Stimulated activated naive B cell treated with anti-CD40 and anti-IgM and Interleukin-4, amounts not matched to agents 10 μg/mL and 1 μg/mL and 100 μg/mL, for 72 hours (primary cell): ENCODE measurements around the gene MARK3.
A peak's percentile ranks its signal among the peaks of the same experiment; 100 is the strongest.
"Not testable (repeated sequence)": the region's sequence is repeated elsewhere in the genome, so short reads cannot be mapped to it uniquely, and the experiment has no call there.

Source experiments
- ATAC-seq, 2 donors: fragments of 150-1000 bp; cut with Tn5 transposase; replicated peaks; 2 replicates each; pipeline ENCODE4 v1.10.0; 2021; ENCODE audit warnings: moderate library complexity in 1 of 2
- DNase-seq: peaks from one replicate; pipeline ENCODE4 v3.0.0; 2021
- H3K27ac Mint-ChIP-seq: one replicate; pipeline ENCODE4 v1.8.0; 2022; ENCODE audit warnings: mild to moderate bottlenecking, mixed read lengths
- H3K27me3 Mint-ChIP-seq, 2 donors: one replicate each; pipeline ENCODE4 v1.8.0; 2022; ENCODE audit warnings: mixed read lengths in 2 of 2
- H3K36me3 Mint-ChIP-seq, 2 donors: one replicate each; pipeline ENCODE4 v1.8.0; 2022; ENCODE audit warnings: mixed read lengths in 2 of 2, mild to moderate bottlenecking in 1 of 2
- H3K4me1 Mint-ChIP-seq, 2 donors: one replicate each; pipeline ENCODE4 v1.8.0; 2022; ENCODE audit warnings: mixed read lengths in 2 of 2, mild to moderate bottlenecking in 1 of 2
- H3K4me3 Mint-ChIP-seq, 2 donors: one replicate each; pipeline ENCODE4 v1.8.0; 2022; ENCODE audit warnings: mild to moderate bottlenecking in 2 of 2, mixed read lengths in 2 of 2, moderate library complexity in 1 of 2
- H3K9me3 Mint-ChIP-seq, 2 donors: one replicate each; pipeline ENCODE4 v1.8.0; 2022; ENCODE audit warnings: mixed read lengths in 2 of 2, mild to moderate bottlenecking in 1 of 2

The MARK3 gene

DNA sequence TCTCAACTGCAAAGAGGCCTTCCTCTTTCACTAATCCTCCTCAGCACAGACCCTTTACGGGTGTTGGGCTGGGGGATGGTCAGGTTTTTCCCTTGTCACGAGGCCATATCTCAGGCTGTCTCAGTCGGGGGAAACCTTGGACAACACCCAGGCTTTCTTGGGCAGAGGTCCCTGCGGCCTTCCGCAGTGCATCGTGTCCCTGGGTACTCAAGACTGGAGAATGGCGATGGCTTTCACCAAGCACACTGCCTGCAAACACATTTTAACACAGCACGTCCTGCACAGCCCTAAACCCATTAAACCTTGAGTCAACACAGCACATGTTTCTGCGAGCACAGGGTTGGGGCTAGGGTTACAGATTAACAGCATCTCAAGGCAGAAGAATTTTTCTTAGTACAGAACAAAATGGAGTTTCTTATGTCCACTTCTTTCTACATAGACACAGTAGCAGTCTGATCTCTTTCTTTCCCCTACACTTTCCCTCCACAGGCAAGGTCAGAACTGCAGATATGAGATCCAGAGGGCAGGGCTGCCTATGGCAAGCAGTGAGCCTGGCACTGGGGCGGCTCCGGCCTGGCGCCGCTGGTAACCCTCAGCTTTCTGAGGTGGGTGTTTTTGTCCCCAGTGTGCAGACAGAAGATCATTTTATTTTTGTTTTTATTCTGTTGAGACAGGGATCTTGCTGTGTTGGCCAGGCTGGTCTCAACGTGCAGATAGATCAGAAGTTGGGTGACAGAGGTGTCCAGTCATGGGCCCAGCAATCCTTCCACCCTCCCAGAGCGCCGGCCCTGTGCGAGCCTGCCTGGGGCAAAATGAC is 140.4 kb downstream of the MARK3 start:
- Mint-ChIP-seq H3K27ac (peak overlapping the region; percentile 56), H3K4me1 (peaks cover 36 to 54% of the 10 kb centered on the region in 2 donors), H3K36me3 (peaks cover 10 to 15% of the 10 kb centered on the region in 2 donors)
- H3K9me3 Mint-ChIP-seq, DNase-seq, ATAC-seq, H3K4me3 Mint-ChIP-seq, H3K27me3 Mint-ChIP-seq: not testable (repeated sequence)

DNA sequence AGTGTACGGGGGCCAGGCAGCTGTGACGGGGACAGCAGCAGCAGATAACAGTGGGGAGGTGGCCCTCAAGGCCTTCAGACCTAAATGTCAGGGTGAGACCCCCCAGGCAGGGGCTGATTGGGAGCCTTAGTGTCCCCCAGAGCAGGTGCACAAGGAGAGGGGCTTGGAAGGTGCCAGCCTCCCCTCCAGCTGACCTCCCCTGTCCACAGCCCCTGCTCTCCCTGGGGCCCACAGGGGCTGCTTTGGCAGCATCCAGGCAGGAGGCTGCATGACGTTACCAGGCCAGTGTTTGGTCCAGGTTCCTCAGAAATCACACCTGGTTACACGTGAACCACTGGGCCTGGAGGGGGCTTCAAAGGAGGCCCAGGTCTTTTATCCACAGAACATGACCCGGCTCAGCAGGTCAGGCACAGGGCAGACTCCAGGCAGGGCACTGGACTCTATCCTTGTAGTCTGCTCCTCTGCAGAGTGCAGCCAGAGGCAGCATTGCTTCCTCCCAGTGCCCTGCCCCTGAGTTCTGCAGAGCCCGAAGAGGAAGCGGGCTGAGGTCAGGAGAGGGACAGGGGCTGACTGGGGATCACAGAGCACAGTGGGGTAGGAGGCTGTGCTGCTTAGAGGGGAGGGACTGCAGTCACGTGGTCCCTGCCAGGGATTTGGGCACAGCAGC is 141.2 kb downstream of the MARK3 start:
- peak overlapping the region; percentile 59 for H3K27ac Mint-ChIP-seq
- no peak for ATAC-seq

DNA sequence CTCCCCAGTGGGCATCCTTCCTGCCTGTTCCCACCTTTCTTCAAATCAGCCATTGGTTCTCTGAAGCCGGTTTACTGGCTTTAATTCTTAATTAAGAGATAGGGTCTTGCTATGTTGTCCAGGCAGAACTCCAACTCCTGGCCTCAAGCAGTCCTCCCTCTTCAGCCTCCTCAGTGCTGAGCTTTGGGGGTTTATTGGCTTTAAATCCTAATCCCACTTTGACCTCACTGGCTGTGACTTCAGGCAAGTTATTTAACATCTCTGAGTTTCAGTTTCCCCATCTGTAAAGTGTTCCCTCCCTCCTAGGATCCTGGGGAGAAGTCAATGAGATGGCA is 141.7 kb downstream of the MARK3 start:
- Mint-ChIP-seq H3K4me1 (peaks cover 44 to 66% of the 10 kb centered on the region in 2 donors), H3K27me3 (no peaks in the 10 kb centered on the region), H3K27ac (peak overlapping the region; percentile 96), H3K9me3 (no peaks in the 10 kb centered on the region), H3K4me3 (peak overlapping the region; percentile 94 to 97), H3K36me3 (peaks cover 17 to 20% of the 10 kb centered on the region in 2 donors)
- ATAC-seq, result no peak
- DNase-seq, result no peak

More for the DNA sequence above, 141.2 kb downstream of the MARK3 start:
- Mint-ChIP-seq H3K9me3 (no peaks in the 10 kb centered on the region), H3K36me3 (peaks cover 13 to 16% of the 10 kb centered on the region in 2 donors), H3K4me1 (peaks cover 42 to 61% of the 10 kb centered on the region in 2 donors), H3K4me3 (peak overlapping the region in 1 of 2 donors; percentile 8), H3K27me3 (no peaks in the 10 kb centered on the region)
- DNase-seq, result no peak

DNA sequence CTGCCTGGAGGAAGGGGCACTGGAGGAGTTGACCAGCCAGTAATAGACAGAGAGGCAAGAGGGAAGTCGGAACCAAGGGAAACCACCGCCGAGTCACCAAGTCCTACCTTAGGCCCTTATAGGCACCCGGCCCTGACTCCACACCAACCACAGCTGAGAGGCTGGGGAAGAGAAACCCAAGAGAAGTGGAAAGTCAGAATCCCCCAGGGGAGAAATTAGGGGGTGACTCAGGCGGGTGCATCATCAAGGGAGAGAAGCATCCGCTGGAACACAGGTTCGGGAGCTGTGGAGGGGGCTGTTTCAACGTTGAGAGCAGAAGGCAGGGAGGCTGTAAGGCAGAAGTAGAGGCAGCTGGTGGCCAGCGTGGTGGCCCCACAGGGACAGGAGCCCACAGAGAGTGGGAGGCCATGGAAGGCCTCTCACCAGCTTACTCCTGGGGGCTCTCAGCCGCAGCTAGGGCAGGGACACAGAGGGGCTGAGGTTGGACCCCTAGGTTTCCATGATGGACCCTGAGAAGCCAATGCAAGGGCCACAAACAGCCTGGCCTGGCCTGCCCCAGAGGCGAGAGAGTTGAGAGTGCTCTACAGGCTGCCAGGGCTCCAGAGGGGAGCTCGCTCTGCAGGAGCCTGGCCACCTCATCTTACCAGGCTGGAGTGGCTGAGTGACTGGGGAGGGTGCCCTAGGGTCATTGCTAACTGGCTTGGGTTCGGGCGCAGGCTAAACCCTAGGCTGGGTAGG is 142.4 kb downstream of the MARK3 start:
- peak overlapping the region; percentile 94 to 97 for H3K4me3 Mint-ChIP-seq
- peak overlapping the region; percentile 96 for H3K27ac Mint-ChIP-seq
- H3K36me3 Mint-ChIP-seq, result peaks cover 19 to 20% of the 10 kb centered on the region in 2 donors
- peaks cover 44 to 69% of the 10 kb centered on the region in 2 donors for H3K4me1 Mint-ChIP-seq
- H3K27me3 Mint-ChIP-seq, result no peaks in the 10 kb centered on the region
- peak; percentile 93 for ATAC-seq
- H3K9me3 Mint-ChIP-seq, result no peaks in the 10 kb centered on the region
- DNase-seq, result peak; percentile 92

DNA sequence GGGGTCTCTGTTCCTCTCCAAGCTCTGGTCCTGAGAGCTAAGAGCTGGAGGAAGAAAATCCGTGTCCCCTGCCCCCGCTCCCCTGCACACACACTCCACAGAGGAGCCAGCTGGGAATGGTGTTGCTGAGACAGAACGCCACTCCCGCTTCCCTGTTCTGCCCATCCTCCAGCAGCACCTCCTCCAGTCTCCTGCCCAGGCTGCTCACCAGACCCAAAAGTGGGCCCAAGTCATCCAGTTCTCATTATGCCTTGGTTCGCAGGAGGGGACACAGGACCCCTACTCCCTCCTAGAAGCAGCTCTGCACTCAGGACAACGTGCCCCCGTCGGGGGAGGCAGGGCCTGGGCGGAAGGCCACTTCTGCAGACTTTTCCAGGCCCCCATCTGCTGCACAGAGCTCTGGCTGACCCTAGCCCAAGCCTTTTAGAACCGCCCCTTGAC is 143.0 kb downstream of the MARK3 start:
- no peaks in the 10 kb centered on the region for H3K27me3 Mint-ChIP-seq
- DNase-seq (no peak), ATAC-seq (no peak)
- H3K9me3 Mint-ChIP-seq, result no peaks in the 10 kb centered on the region
- peak overlapping the region; percentile 94 to 97 for H3K4me3 Mint-ChIP-seq
- H3K36me3 Mint-ChIP-seq, result peaks cover 20 to 23% of the 10 kb centered on the region in 2 donors
- peaks cover 44 to 64% of the 10 kb centered on the region in 2 donors for H3K4me1 Mint-ChIP-seq
- H3K27ac Mint-ChIP-seq, result peak overlapping the region; percentile 96

DNA sequence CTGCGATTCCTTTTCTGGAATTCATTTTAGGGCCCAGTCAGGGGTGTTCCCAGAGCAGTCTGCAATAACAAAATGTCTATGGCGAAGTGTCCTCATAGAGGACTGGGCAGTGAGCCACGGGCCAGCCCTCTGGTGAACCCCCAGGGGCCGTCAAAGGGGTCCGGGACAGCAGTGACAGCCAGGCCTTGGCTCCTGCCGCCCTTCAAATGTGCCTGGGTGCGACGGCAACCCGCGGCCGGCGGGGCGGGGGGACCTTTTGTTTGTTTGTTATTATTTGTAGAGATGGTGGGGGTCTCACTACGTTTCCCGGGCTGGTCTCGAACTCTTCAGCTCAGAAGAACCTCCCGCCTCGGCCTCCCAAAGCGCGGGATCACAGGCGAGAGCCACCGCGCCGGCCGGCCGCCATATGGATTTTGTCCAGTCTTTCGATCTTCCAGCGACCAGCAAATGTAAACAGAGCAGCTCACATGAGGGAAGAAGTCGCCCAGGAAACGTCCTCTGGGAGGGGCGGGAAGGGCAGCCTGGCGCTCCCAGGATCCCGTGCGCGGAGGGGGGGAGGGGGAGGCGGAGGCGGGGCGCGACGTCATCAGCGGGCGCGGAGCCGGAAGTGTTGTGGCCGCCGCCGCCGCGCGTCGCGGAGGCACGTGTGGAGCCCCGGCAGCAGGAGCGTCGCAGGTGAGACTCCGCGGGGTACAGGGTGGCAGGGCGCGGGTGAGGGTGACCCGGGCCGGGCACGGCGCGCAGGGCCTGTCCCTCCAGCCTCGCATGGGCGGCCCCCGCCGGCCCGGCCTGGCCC is 143.6 kb downstream of the MARK3 start, which contains the start of gene TRMT61A:
TRMT61A (plus strand) TSS at position 610 of the 796 bp plus-strand sequence. CDS start 783 bp downstream, outside the sequence.
- Mint-ChIP-seq H3K36me3 (peaks cover 20 to 23% of the 10 kb centered on the region in 2 donors), H3K4me3 (peak within 1 kb of the TSS; percentile 94 to 97), H3K27ac (peak within 1 kb of the TSS; percentile 96), H3K9me3 (no peaks in the 10 kb centered on the region), H3K27me3 (no peaks in the 10 kb centered on the region), H3K4me1 (peaks cover 44 to 63% of the 10 kb centered on the region in 2 donors)
- DNase-seq, result peak; percentile 54
- peak; percentile 31 to 41 for ATAC-seq

DNA sequence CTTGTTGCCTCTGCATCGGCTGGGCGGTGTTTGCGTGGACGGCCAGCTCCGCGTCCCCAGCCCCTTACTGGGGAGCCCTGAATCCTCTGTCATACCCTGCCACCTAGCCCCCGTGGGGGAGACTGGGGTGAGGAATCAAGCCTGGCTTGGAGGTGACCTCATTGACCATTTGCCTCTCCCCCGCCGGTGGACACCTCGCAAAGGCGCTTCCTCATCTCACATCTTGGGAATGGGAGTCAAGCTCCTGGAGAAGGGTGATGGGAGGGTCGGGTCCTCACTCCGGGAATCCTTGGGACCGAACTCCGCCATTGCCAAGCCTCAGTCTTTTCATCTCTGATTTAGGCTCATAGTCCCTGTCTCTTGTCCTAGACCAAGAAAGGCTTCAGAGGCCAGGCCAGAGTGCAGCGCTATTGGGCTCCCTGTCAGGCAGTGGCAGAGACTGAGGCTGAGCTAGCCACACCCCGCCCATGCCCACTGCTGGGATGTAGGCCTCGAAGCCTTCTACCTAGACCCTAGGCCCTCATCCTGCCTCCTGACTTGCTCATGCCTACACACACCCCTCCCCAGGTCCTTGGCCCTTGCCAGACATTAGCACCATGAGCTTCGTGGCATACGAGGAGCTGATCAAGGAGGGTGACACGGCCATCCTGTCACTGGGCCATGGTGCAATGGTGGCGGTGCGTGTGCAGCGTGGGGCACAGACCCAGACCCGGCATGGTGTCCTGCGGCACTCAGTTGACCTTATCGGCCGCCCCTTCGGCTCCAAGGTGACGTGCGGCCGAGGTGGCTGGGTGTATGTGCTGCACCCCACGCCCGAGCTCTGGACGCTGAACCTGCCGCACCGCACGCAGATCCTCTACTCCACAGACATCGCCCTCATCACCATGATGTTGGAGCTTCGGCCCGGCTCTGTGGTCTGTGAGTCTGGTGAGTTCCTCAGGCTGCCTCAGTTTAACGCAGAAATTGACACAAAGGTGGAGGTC is 144.5 kb downstream of the MARK3 start:
- no peak for DNase-seq
- peaks cover 43 to 63% of the 10 kb centered on the region in 2 donors for H3K4me1 Mint-ChIP-seq
- no peak for ATAC-seq

DNA sequence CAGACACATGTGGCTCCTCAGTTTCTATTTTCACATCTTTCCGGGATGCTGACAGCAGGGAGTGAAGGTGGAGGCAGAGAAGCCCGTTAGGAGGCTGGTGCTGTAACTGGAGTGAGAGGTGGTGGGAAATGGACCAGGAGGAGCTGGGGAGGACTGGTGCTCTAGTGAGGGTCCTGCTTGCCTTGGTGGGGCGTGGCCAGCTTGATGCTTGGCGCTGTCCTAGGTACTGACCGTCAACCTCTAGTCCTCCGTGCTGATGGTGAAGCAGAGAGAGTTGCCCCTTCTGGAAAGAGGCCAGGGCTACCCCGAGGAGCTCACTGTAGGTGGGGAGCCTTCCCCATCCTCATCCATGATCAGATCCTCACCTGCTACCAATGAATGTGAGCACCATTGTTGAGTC is 145.2 kb downstream of the MARK3 start:
- H3K4me3 Mint-ChIP-seq, result peak overlapping the region; percentile 94 to 97
- H3K4me1 Mint-ChIP-seq, result peaks cover 39 to 63% of the 10 kb centered on the region in 2 donors
- H3K9me3 Mint-ChIP-seq, result no peaks in the 10 kb centered on the region
- H3K27ac Mint-ChIP-seq, result peak overlapping the region; percentile 96
- ATAC-seq (no peak), DNase-seq (no peak)
- no peaks in the 10 kb centered on the region for H3K27me3 Mint-ChIP-seq
- H3K36me3 Mint-ChIP-seq, result peaks cover 23% of the 10 kb centered on the region in 2 donors

More for the DNA sequence above, 144.5 kb downstream of the MARK3 start:
- H3K9me3 Mint-ChIP-seq, result no peaks in the 10 kb centered on the region
- peak overlapping the region; percentile 96 for H3K27ac Mint-ChIP-seq
- no peaks in the 10 kb centered on the region for H3K27me3 Mint-ChIP-seq
- peak overlapping the region; percentile 94 to 97 for H3K4me3 Mint-ChIP-seq
- peaks cover 20 to 23% of the 10 kb centered on the region in 2 donors for H3K36me3 Mint-ChIP-seq

DNA sequence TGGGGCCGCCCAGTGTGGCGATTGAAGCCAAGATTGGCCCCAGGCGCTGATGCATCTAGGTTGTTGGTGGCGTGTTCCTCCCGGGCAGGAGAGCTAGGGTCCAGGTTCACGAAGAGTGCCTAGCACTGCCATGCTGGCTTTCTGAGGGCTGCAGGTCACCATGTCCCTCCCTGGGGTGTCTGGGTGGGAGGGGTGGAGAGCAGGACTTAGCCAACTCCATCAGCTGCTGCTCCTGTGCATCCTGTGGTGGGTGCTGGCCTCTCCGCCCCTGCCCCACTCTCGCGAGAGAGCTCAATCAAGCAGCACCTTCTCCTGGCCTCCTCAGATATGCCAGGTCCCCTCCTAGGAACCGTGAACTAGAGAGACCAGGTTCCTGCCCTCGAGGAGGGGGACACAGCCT is 145.6 kb downstream of the MARK3 start:
- Mint-ChIP-seq H3K36me3 (peaks cover 22 to 23% of the 10 kb centered on the region in 2 donors), H3K27me3 (no peaks in the 10 kb centered on the region), H3K27ac (no peak overlapping the region), H3K9me3 (no peaks in the 10 kb centered on the region), H3K4me1 (peaks cover 35 to 60% of the 10 kb centered on the region in 2 donors), H3K4me3 (peak overlapping the region; percentile 94 to 97)
- ATAC-seq, result no peak
- no peak for DNase-seq

DNA sequence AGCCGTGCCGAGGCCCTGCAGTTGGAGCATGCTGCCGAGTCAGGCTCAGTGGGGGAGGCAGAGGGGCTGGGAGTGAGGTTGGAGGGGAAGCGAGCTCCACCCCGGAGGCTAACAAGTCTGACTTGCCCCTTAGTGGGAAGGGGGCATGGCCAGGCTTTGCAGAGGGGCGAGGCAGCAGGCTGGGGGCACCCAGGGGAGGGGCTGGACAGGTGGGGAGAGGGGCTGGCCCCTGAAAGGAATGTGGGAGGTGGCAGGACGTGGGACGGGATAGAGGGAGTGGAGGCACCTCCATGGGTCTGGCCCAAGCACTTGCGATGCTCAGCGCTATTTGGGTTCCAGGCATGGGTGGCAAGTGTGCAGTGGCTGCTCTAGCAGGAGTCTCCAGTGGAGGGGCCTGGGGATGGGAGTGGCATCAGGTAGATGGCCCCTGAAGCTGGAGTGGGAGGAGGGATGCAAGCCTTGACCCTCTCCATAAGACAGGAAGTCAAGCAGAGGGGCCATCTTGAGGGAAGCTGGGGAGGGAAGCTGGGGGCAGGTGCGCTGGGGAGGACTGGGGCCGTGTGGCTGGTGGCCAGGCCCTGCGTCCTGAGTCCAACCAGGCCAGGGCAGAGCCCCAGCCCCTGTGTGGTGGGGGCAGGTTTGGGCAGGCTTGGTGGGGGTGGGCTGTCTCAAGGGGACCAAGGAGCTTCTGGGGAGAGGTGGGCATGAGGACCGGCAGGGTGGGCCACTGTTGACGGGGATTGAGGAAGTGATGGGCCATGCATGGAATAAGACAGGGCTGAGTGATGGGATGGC is 146.4 kb downstream of the MARK3 start:
- ATAC-seq (no peak), DNase-seq (no peak)
- peak overlapping the region in 1 of 2 donors; percentile 25 for H3K4me3 Mint-ChIP-seq
- H3K36me3 Mint-ChIP-seq, result peaks cover 20 to 21% of the 10 kb centered on the region in 2 donors
- no peaks in the 10 kb centered on the region for H3K27me3 Mint-ChIP-seq
- H3K27ac Mint-ChIP-seq, result no peak overlapping the region
- peaks cover 31 to 52% of the 10 kb centered on the region in 2 donors for H3K4me1 Mint-ChIP-seq
- H3K9me3 Mint-ChIP-seq, result no peaks in the 10 kb centered on the region

DNA sequence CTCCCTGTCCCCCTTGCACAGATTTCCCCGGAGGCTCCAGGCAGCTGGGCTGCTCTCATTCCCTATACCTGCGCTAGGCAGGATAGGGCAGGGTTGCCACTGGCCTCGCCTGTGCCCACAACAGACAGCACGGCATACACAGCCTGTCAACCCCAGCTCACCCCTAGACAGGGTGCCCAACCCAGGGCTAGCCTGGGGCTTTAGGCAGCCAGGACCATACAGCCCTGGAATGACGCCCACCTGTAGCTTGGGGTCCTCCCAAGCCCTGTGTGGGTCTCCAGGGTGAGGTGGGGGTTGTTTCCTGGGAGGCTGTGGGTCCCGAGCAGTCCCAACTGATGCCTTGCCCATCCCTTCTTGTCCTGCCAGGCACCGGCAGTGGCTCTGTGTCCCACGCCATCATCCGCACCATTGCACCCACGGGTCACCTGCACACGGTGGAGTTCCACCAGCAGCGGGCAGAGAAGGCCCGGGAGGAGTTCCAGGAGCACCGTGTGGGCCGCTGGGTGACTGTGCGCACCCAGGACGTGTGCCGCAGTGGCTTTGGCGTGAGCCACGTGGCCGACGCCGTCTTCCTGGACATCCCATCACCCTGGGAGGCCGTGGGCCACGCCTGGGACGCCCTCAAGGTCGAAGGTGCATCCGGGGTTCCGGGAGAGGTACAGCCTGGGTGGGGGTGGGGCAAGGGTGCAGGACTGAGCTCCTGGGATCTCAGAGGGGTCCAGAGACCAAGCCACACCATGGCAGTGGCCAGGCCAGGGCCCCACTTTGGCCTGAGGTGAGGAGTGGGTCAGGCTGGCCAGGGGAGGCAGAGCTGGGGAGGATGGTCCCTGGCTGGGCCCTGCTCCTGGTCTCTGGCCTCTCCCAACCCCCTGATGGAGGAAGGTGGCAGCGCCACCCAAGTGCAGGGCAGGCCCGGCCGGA is 147.3 kb downstream of the MARK3 start:
- H3K9me3 Mint-ChIP-seq, result no peaks in the 10 kb centered on the region
- DNase-seq (no peak), ATAC-seq (no peak)
- peaks cover 26 to 43% of the 10 kb centered on the region in 2 donors for H3K4me1 Mint-ChIP-seq
- H3K27me3 Mint-ChIP-seq, result no peaks in the 10 kb centered on the region
- H3K27ac Mint-ChIP-seq, result peak overlapping the region; percentile 20
- H3K36me3 Mint-ChIP-seq, result peaks cover 20 to 25% of the 10 kb centered on the region in 2 donors
- H3K4me3 Mint-ChIP-seq, result peak overlapping the region in 1 of 2 donors; percentile 25
